ENCODE results near the gene TMEM117.

Gene TMEM117

DNA sequence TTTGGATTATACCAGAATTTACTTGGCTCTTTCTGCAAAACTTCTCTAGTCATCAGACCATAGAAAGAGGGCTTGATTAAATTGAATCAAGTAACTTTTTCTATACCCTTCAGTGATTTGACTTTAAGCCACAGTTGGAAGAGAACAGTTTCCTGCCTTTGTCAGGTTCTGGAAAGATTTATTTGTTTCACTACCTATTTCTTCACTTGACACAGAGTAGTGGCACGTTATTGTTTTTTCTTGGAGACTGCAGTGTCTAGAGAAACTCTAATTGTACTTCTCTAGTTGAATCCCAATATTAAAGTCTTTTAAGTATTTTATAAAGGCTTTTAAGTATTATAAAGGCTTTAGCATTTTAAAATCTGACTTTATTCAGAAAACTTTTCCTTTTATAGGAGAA lies 138.1 kb downstream of the TMEM117 start:
- Histone ChIP-seq H3K4me3 (ENCODE audit: low read depth in 1 of 2, low read length in 1 of 2) (no peak overlapping the region), H3K27me3 (no peaks in the 10 kb centered on the region), H3K4me1 (ENCODE audit: control insufficient read depth in 1 of 2, insufficient read depth in 1 of 2, low read depth in 1 of 2, low read length in 1 of 2) (no peaks in the 10 kb centered on the region), H3K9me3 (no peaks in the 10 kb centered on the region), H3K27ac (no peak overlapping the region), H3K36me3 (no peaks in the 10 kb centered on the region)
- TF ChIP-seq, protein P1, sequence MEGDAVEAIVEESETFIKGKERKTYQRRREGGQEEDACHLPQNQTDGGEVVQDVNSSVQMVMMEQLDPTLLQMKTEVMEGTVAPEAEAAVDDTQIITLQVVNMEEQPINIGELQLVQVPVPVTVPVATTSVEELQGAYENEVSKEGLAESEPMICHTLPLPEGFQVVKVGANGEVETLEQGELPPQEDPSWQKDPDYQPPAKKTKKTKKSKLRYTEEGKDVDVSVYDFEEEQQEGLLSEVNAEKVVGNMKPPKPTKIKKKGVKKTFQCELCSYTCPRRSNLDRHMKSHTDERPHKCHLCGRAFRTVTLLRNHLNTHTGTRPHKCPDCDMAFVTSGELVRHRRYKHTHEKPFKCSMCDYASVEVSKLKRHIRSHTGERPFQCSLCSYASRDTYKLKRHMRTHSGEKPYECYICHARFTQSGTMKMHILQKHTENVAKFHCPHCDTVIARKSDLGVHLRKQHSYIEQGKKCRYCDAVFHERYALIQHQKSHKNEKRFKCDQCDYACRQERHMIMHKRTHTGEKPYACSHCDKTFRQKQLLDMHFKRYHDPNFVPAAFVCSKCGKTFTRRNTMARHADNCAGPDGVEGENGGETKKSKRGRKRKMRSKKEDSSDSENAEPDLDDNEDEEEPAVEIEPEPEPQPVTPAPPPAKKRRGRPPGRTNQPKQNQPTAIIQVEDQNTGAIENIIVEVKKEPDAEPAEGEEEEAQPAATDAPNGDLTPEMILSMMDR (IDR thresholded peaks at IDR 0.05): no peak

DNA sequence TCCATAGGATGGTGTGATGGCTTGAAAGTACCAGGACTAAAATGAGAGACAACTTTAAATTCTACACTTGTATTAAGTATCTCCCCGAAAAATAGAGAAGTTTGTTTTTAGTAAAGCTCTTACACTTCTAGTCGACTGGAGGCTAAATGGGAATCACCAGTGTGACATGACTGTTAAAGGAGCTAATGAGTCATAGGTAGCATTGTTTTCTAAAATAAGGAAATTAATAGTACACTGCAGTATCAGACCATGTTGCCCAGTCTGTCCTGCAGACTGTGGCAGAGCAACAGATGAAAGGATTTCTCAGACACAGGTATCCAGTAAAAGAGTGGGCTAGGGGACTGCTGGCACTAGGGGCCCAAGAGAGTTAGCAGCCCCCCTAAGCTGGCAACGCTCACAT lies 140.1 kb downstream of the TMEM117 start:
- TF ChIP-seq, protein P1 (IDR thresholded peaks at IDR 0.05): no peak
- H3K27ac ChIP-seq: no peak overlapping the region
- H3K4me1 ChIP-seq (ENCODE audit: control insufficient read depth in 1 of 2, insufficient read depth in 1 of 2, low read depth in 1 of 2, low read length in 1 of 2): no peaks in the 10 kb centered on the region
- no peaks in the 10 kb centered on the region for H3K9me3 ChIP-seq
- H3K27me3 ChIP-seq: no peaks in the 10 kb centered on the region
- no peak overlapping the region for H3K4me3 ChIP-seq (ENCODE audit: low read depth in 1 of 2, low read length in 1 of 2)
- no peaks in the 10 kb centered on the region for H3K36me3 ChIP-seq

DNA sequence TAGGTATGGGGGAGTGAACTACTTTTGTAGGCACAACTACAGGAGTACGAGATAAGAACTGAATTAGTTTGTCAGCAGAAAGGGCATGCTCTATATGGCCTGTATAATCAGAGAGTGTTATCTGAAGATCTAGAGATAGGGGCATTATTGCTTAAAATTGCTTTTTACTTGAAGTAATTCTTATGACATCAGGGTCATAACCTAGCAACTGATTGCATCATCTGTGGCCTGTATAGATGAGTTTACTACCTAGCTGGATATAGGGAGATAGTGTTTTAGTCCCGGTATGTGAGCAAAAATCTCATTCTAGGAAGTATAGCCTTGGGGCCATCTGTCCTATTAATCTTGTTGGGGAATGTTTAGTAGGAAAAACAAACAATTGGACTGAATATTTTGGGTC lies 142.7 kb downstream of the TMEM117 start:
- Histone ChIP-seq H3K36me3 (no peaks in the 10 kb centered on the region), H3K4me1 (ENCODE audit: control insufficient read depth in 1 of 2, insufficient read depth in 1 of 2, low read depth in 1 of 2, low read length in 1 of 2) (no peaks in the 10 kb centered on the region), H3K27ac (no peak overlapping the region), H3K27me3 (no peaks in the 10 kb centered on the region), H3K9me3 (no peaks in the 10 kb centered on the region), H3K4me3 (ENCODE audit: low read depth in 1 of 2, low read length in 1 of 2) (no peak overlapping the region)
- TF ChIP-seq, protein P1 (IDR thresholded peaks at IDR 0.05): no peak

DNA sequence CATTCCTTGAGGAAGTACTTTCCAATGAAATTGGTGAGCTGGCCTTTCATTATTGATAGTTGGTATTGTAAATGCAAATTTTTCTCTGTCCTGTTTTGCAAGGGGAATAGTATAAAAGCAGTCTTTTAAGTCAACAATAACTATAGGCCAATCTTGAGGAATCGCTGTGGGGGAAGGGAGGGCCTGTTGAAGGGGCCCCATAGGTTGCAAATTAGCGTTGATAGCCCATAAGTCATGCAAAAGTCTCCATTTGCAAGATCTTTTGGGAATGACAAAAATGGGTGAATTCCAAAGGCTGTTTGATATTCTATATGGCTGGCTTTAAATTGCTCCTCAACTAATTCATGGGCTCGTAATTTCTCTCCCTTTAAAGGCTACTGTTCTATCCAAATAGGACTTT lies 143.6 kb downstream of the TMEM117 start:
- Histone ChIP-seq H3K4me1 (ENCODE audit: control insufficient read depth in 1 of 2, insufficient read depth in 1 of 2, low read depth in 1 of 2, low read length in 1 of 2) (no peaks in the 10 kb centered on the region), H3K36me3 (no peaks in the 10 kb centered on the region), H3K27me3 (no peaks in the 10 kb centered on the region), H3K9me3 (no peaks in the 10 kb centered on the region), H3K4me3 (ENCODE audit: low read depth in 1 of 2, low read length in 1 of 2) (no peak overlapping the region), H3K27ac (no peak overlapping the region)
- TF ChIP-seq, protein P1 (IDR thresholded peaks at IDR 0.05): no peak

DNA sequence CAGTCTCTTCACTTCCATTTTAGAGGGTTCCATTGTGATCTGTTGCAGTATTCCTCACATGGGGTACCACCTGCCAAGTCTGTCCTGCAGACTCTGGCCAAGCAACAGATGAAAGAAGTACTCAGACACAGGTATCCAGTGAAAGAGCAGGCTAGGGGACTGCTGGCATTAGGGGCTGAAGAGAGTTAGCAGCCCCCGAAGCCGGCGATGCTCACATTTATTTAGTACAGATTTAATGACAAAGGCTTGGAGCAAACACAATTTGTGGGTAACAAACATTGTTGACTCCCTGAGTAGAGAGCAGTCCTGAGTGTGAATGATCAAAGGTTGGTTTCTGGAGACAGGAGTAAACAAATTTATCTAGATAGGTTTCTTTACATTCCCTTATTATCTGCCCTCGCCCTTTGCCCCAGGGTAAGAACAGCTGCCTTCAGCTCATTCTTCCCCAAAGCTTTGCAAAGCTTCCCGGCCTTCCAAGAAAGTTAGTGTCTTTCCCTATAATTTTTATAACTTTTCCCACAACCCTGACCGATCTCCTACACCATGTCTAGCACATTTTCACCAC lies 144.8 kb downstream of the TMEM117 start:
- no peaks in the 10 kb centered on the region for H3K27me3 ChIP-seq
- no peaks in the 10 kb centered on the region for H3K9me3 ChIP-seq
- H3K36me3 ChIP-seq: no peaks in the 10 kb centered on the region
- TF ChIP-seq, protein P1 (IDR thresholded peaks at IDR 0.05): no peak
- H3K27ac ChIP-seq: no peak overlapping the region
- no peaks in the 10 kb centered on the region for H3K4me1 ChIP-seq (ENCODE audit: control insufficient read depth in 1 of 2, insufficient read depth in 1 of 2, low read depth in 1 of 2, low read length in 1 of 2)
- H3K4me3 ChIP-seq (ENCODE audit: low read depth in 1 of 2, low read length in 1 of 2): no peak overlapping the region

DNA sequence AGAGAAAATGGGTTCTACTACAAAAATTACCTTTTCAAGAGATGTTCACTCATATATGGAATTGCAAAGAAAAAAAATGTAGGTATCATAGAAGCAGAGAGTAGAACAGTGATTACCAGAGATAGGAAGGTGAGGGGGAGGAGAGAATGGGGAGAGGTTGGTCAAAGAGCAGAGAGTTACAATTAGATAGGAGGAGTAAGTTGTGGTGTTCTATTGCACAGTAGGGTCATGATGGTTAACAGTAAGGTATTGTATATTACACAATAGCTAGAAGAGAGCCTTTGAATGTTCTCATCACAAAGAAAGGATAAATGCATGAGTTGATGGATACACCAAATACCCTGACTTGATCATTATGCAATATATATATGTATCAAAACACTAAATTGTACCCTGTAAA lies 145.8 kb downstream of the TMEM117 start:
- Histone ChIP-seq H3K36me3 (no peaks in the 10 kb centered on the region), H3K9me3 (no peaks in the 10 kb centered on the region), H3K4me1 (ENCODE audit: control insufficient read depth in 1 of 2, insufficient read depth in 1 of 2, low read depth in 1 of 2, low read length in 1 of 2) (no peaks in the 10 kb centered on the region), H3K27me3 (no peaks in the 10 kb centered on the region), H3K27ac (no peak overlapping the region), H3K4me3 (ENCODE audit: low read depth in 1 of 2, low read length in 1 of 2) (no peak overlapping the region)
- TF ChIP-seq, protein P1 (IDR thresholded peaks at IDR 0.05): no peak
